Gastroesophageal sphincter (tissue), 3 donors: ENCODE measurements around the gene TBCD.

Source experiments
- CTCF ChIP-seq, 4 experiments: fragments of 200-600 bp in 2 of 4; fragments of 450-650 bp in 2 of 4; sonication (generic) in 1 of 4; IDR thresholded peaks; one replicate each; pipeline ENCODE4 v1.5.1; 2017 to 2019; ENCODE audit warnings: antibody characterized with exemption in 4 of 4, mild to moderate bottlenecking in 2 of 4, moderate library complexity in 2 of 4
- POLR2AphosphoS5 ChIP-seq: sonication (generic); formaldehyde crosslinking; IDR thresholded peaks from one replicate; pipeline ENCODE4 v1.6.1; 2017; ENCODE audit warnings: antibody characterized with exemption

- no peak for TF ChIP-seq CTCF (IDR thresholded peaks at IDR 0.05)
- TF ChIP-seq POLR2AphosphoS5: no peak
Observed at GRCh38 chr17:82938873-82939620, 187.2 kb downstream of the TBCD start.
